GM18499 (cell line): ENCODE results near the gene LIMCH1.
"Not testable (repeated sequence)": the region's sequence is repeated elsewhere in the genome, so short reads cannot be mapped to it uniquely, and the experiment has no call there.

Experiments
- ATAC-seq: cut with Tn5 transposase; IDR thresholded peaks from one replicate; pipeline ENCODE4 v1.9.1; 2021; ENCODE audit warnings: moderate number of reproducible peaks; ENCODE audit not compliant: insufficient read depth, unreplicated experiment

LIMCH1 gene

GRCh38 chr4:41712425-41712824, 174.5 kb downstream of the LIMCH1 start:
- no peak for ATAC-seq

- no peak for ATAC-seq
Measured at GRCh38 chr4:41713768-41714167, 175.8 kb downstream of the LIMCH1 start.

- ATAC-seq, result no peak
Measured at GRCh38 chr4:41714364-41715000, 176.5 kb downstream of the LIMCH1 start.

- ATAC-seq, result no peak
Measured at GRCh38 chr4:41715155-41715554, 177.2 kb downstream of the LIMCH1 start.

GRCh38 chr4:41718907-41719306, 180.9 kb downstream of the LIMCH1 start:
- no peak for ATAC-seq

GRCh38 chr4:41719417-41719816, 181.5 kb downstream of the LIMCH1 start:
- no peak for ATAC-seq

GRCh38 chr4:41722181-41722580, 184.2 kb downstream of the LIMCH1 start:
- ATAC-seq, result no peak

- no peak for ATAC-seq
Measured at GRCh38 chr4:41723286-41723685, 185.3 kb downstream of the LIMCH1 start.

GRCh38 chr4:41725254-41725653, 187.3 kb downstream of the LIMCH1 start:
- no peak for ATAC-seq

GRCh38 chr4:41727861-41728572, 190.1 kb downstream of the LIMCH1 start:
- no peak for ATAC-seq

- no peak for ATAC-seq
Measured at GRCh38 chr4:41728573-41728913, 190.6 kb downstream of the LIMCH1 start.

- no peak for ATAC-seq
Measured at GRCh38 chr4:41731569-41732126, 193.7 kb downstream of the LIMCH1 start.

GRCh38 chr4:41734371-41734770, 196.4 kb downstream of the LIMCH1 start:
- ATAC-seq, result no peak

GRCh38 chr4:41737491-41737890, 199.5 kb downstream of the LIMCH1 start:
- not testable (repeated sequence) for ATAC-seq

GRCh38 chr4:41741354-41741753, 203.4 kb downstream of the LIMCH1 start:
- no peak for ATAC-seq

GRCh38 chr4:41744572-41745291, 206.8 kb downstream of the LIMCH1 start:
- no peak for ATAC-seq

GRCh38 chr4:41745292-41746024, 207.5 kb downstream of the LIMCH1 start:
- no peak for ATAC-seq

- no peak for ATAC-seq
Measured at GRCh38 chr4:41746025-41746439, 208.1 kb downstream of the LIMCH1 start.

GRCh38 chr4:41746440-41747229, 208.7 kb downstream of the LIMCH1 start:
- no peak for ATAC-seq
